Endothelial cell of umbilical vein (primary cell): ENCODE results near the gene SAT2. TPM values are rescaled to one million over a fixed set of nuclear protein-coding genes. Genes with fewer than 3 reads are reported as not detected.

Experiments used
- BruUV-seq: library from RNA; stranded (reverse); fragments of 400-500 nt; replicated peaks from 2 replicates; lab custom pipeline; 2021; lab: Mats Ljungman, UMichigan
- CTCF ChIA-PET: fragments of 300-600, 350-600 bp; sonication (Branson Sonifier 250); formaldehyde crosslinking; loops from one replicate; lab custom pipeline; 2021; ENCODE audit warnings: antibody characterized with exemption, inconsistent platforms; lab: Charles Lee
- POLR2A ChIA-PET: fragments of 300-600, 350-600 bp; sonication (Branson Sonifier 250); formaldehyde crosslinking; loops from one replicate; lab custom pipeline; 2021; ENCODE audit warnings: antibody characterized with exemption, inconsistent platforms; lab: Charles Lee
- DNase-seq: peaks from one replicate; pipeline ENCODE4 v3.0.0-alpha.2; 2011; ENCODE audit warnings: low read depth, low spot score
- FAIRE-seq: peaks from 2 replicates; lab custom pipeline; 2011; peaks lifted over from hg19 to GRCh38; lab: Jason Lieb, UNC
- H2AFZ ChIP-seq: 2 replicates; pipeline ENCODE4 v1.6.0; 2012; ENCODE audit warnings: low read depth, low read length, control low read depth, inconsistent platforms
- H3K27ac ChIP-seq: 2 replicates; pipeline ENCODE4 v1.5.1; 2011; ENCODE audit warnings: low read depth, mild to moderate bottlenecking, control low read depth, low read length, moderate library complexity; ENCODE audit not compliant: insufficient read depth
- H3K27me3 ChIP-seq, 2 experiments: 2 replicates each; pipeline versions ENCODE4 v1.6.0 to v1.6.1; 2011; ENCODE audit warnings: low read length in 2 of 2, mixed read lengths in 1 of 2; ENCODE audit not compliant: control insufficient read depth in 2 of 2, insufficient read depth in 2 of 2
- H3K36me3 ChIP-seq, 2 experiments: 2 replicates in 1 of 2; 3 replicates in 1 of 2; pipeline ENCODE4 v1.5.1; 2011; ENCODE audit warnings: low read length in 2 of 2, mild to moderate bottlenecking in 1 of 2, moderate library complexity in 1 of 2; ENCODE audit not compliant: control insufficient read depth in 2 of 2, insufficient read depth in 2 of 2; ENCODE audit errors: extremely low read depth in 1 of 2
- H3K4me1 ChIP-seq: 3 replicates; pipeline ENCODE4 v1.5.1; 2011; ENCODE audit warnings: mild to moderate bottlenecking, low read length; ENCODE audit not compliant: control insufficient read depth, insufficient read depth; ENCODE audit errors: extremely low read depth
- H3K4me2 ChIP-seq: 2 replicates; pipeline ENCODE4 v1.6.1; 2011; ENCODE audit warnings: low read length, control low read depth, mixed read lengths; ENCODE audit not compliant: insufficient read depth
- H3K4me3 ChIP-seq, 3 experiments: fragments of 200-600 bp in 1 of 3; sonication (generic), shearing (Covaris generic) in 1 of 3; replicated peaks in 1 of 3; 2 replicates each; pipeline ENCODE4 v1.5.1; 2011 to 2016; ENCODE audit warnings: control low read depth in 3 of 3, low read length in 3 of 3, mild to moderate bottlenecking in 2 of 3, inconsistent platforms in 1 of 3, low read depth in 1 of 3, moderate library complexity in 1 of 3; ENCODE audit not compliant: insufficient read depth in 1 of 3
- H3K79me2 ChIP-seq: 2 replicates; pipeline ENCODE4 v1.6.0; 2012; ENCODE audit warnings: low read length, inconsistent platforms; ENCODE audit not compliant: control insufficient read depth, insufficient read depth
- H3K9ac ChIP-seq: replicated peaks from 2 replicates; pipeline ENCODE3; 2011; ENCODE audit warnings: low read length, control low read depth; ENCODE audit not compliant: insufficient read depth; ENCODE audit errors: extremely low read depth
- H3K9me1 ChIP-seq: replicated peaks from 3 replicates; pipeline ENCODE4 v1.6.0; 2011; ENCODE audit warnings: mild to moderate bottlenecking, low read length; ENCODE audit not compliant: control insufficient read depth, insufficient read depth; ENCODE audit errors: extremely low read depth
- H3K9me3 ChIP-seq: replicated peaks from 2 replicates; pipeline ENCODE4 v1.5.1; 2012; ENCODE audit warnings: low read length, inconsistent platforms; ENCODE audit not compliant: control insufficient read depth, insufficient read depth
- H4K20me1 ChIP-seq: replicated peaks from 2 replicates; pipeline ENCODE3; 2011; ENCODE audit warnings: mild to moderate bottlenecking, low read length; ENCODE audit not compliant: control insufficient read depth, insufficient read depth; ENCODE audit errors: extremely low read depth
- CTCF ChIP-seq, 2 donors: IDR thresholded peaks; 1 replicate in 1 of 2; 2 replicates in 1 of 2; pipeline ENCODE4 v1.5.1; 2011; ENCODE audit warnings: low read length in 2 of 2, mild to moderate bottlenecking in 2 of 2, moderate library complexity in 2 of 2, control low read depth in 1 of 2, inconsistent platforms in 1 of 2, low read depth in 1 of 2; ENCODE audit not compliant: insufficient read depth in 1 of 2; ENCODE audit errors: extremely low read depth in 1 of 2
- EZH2 ChIP-seq: IDR thresholded peaks from 2 replicates; pipeline ENCODE4 v1.6.1; 2012; ENCODE audit warnings: borderline replicate concordance, low read depth, mild to moderate bottlenecking, moderate library complexity, low read length, inconsistent platforms; ENCODE audit not compliant: severe bottlenecking
- FOS ChIP-seq: IDR thresholded peaks from 2 replicates; pipeline ENCODE4 v1.6.1; 2011; ENCODE audit warnings: mild to moderate bottlenecking, low read length, moderate library complexity, borderline replicate concordance; ENCODE audit not compliant: insufficient read depth
- GATA2 ChIP-seq: IDR thresholded peaks from 2 replicates; pipeline ENCODE4 v1.7.0; 2011; ENCODE audit warnings: low read depth, mild to moderate bottlenecking, moderate library complexity, mixed read lengths, low read length; ENCODE audit not compliant: insufficient read length, insufficient read depth
- JUN ChIP-seq: IDR thresholded peaks from 2 replicates; pipeline ENCODE4 v1.6.1; 2011; ENCODE audit warnings: borderline replicate concordance, low read depth; ENCODE audit not compliant: insufficient read length, insufficient read depth
- MAX ChIP-seq: IDR thresholded peaks from 2 replicates; pipeline ENCODE4 v1.6.1; 2011; ENCODE audit not compliant: insufficient read depth, insufficient read length
- MYC ChIP-seq: IDR thresholded peaks from one replicate; pipeline ENCODE4 v1.6.1; 2011; ENCODE audit warnings: mild to moderate bottlenecking, low read depth, low read length
- POLR2A ChIP-seq: IDR thresholded peaks from 2 replicates; pipeline ENCODE4 v1.6.1; 2012; ENCODE audit warnings: low read depth, mild to moderate bottlenecking, control low read depth, low read length
- POLR2AphosphoS5 ChIP-seq: IDR thresholded peaks from 2 replicates; pipeline ENCODE4 v1.6.1; 2012; ENCODE audit warnings: low read depth, mild to moderate bottlenecking, control low read depth, low read length, moderate library complexity; ENCODE audit not compliant: insufficient read depth
- dilution Hi-C: fragments of 300-500 bp; cut with MboI; formaldehyde crosslinking; loops from one replicate; pipeline ENCODE4 v1.15.0; 2019; ENCODE audit warnings: low sequenced_read_pairs; ENCODE audit not compliant: extremely low pct_ligation_motif_present
- intact Hi-C: fragments of 100-400 bp; cut with micrococcal nuclease; formaldehyde crosslinking; loops from one replicate; pipeline ENCODE4 v1.10.0; 2022
- polyA plus RNA-seq, 4 experiments: library from polyadenylated mRNA; depleted of rRNA in 3 of 4; stranded (reverse) in 3 of 4; unstranded in 1 of 4; fragments of >200 nt; gene quantifications; 2 replicates each; pipeline versions ENCODE4 v1.2.1 to v1.2.3, GENCODE V29; 2011 to 2012; ENCODE audit warnings: missing spikeins in 1 of 4
- total RNA-seq: library from RNA; stranded (reverse); gene quantifications from 2 replicates; pipeline ENCODE4 v1.2.3, GENCODE V29; 2021

Gene SAT2
- total and polyA plus RNA-seq, 2 donors (not counting 3 experiments of a cell fraction or from before 2014, with no cell fraction given), result 38.0 to 51.8 TPM

- Histone ChIP-seq H3K9ac (no peak overlapping the region), H2AFZ (no peak overlapping the region), H4K20me1 (no peaks in the 10 kb centered on the region), H3K27ac (no peak overlapping the region), H3K36me3 (no peaks in the 10 kb centered on the region), H3K27me3 (peaks cover 11 to 15% of the 10 kb centered on the region in 2 experiments), H3K4me3 (no peak overlapping the region), H3K79me2 (no peaks in the 10 kb centered on the region), H3K4me1 (no peaks in the 10 kb centered on the region), H3K4me2 (no peak overlapping the region), H3K9me1 (no peaks in the 10 kb centered on the region), H3K9me3 (no peaks in the 10 kb centered on the region)
- DNase-seq, result no peak
- no peak for TF ChIP-seq MAX
- TF ChIP-seq CTCF (IDR thresholded peaks at IDR 0.05; ENCODE audit: extremely low read depth in 1 of 2, insufficient read depth in 1 of 2, low read depth in 1 of 2, low read length in 2 of 2), result no peak
- no peak for TF ChIP-seq EZH2
- TF ChIP-seq POLR2AphosphoS5, result no peak
- TF ChIP-seq JUN, result no peak
- TF ChIP-seq POLR2A, result no peak
- TF ChIP-seq MYC, result no peak
- TF ChIP-seq GATA2, result no peak
- TF ChIP-seq FOS, result no peak
- intact Hi-C loops (no loop called here), dilution Hi-C loops (no loop called here)
- ChIA-PET POLR2A (no interaction called here), CTCF (interaction anchor here (1.2 kb wide), 1 partner anchor 41 kb away, joined by 4 read pairs; the partner anchor contains the start of genes TP53 and WRAP53)
- no TSS peak for BruUV-seq
- FAIRE-seq, result no peak
These were observed 18.8 kb upstream of the SAT2 start for GRCh38 chr17:7646457-7646856.
